NCI-H345 treated with DMSO at 0.1 percent for 48 hours (cell line): Measurements from ENCODE around the gene MUC12.
"Not testable (repeated sequence)": the region's sequence is repeated elsewhere in the genome, so short reads cannot be mapped to it uniquely, and the experiment has no call there.

Experiments used
- DNase-seq: peaks from one replicate; lab custom pipeline; 2025; ENCODE audit not compliant: unreplicated experiment; lab: John Stamatoyannopoulos, UW

Gene MUC12

GRCh38 chr7:101058355-101058754 is 89.0 kb downstream of the MUC12 start:
- DNase-seq, result no peak

GRCh38 chr7:101059620-101059942 is 90.2 kb downstream of the MUC12 start:
- no peak for DNase-seq

DNA sequence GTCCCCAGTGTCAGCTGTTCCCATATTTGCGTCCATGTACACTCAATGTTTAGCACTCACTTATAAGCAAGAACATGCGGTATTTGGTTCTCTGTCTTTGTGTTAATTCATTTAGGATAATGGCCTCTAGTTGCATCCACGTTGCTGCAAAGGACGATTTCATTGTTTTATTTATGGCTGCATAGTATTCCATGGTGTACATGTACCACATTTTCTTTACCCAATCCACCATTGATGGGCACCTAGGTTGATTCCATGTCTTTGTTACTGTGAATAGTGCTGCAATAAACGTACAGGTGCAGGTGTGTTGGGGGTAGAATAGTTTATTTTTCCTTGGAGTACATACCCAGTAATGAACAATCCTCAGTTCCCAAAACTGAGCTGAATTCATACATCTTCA is 91.6 kb downstream of the MUC12 start:
- no peak for DNase-seq

DNA sequence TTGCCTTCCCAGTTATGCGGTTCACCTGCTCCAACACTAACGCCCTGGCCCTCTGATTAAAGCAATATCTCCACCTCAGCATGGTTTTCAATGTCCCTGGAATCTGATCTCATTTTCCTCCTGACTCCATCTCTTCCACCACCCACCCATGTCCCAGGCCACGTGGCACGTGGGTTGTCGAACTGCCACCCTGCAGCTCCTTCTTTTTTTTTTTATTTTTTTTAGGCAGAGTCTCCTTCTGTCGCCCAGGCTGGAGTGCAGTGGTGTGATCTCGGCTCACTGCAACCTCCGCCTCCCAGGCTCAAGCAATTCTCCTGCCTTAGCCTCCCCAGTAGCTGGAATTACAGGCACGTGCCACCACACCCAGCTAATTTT is 94.8 kb downstream of the MUC12 start:
- not testable (repeated sequence) for DNase-seq

- not testable (repeated sequence) for DNase-seq
Observed at GRCh38 chr7:101065162-101065561, 95.8 kb downstream of the MUC12 start.

DNA sequence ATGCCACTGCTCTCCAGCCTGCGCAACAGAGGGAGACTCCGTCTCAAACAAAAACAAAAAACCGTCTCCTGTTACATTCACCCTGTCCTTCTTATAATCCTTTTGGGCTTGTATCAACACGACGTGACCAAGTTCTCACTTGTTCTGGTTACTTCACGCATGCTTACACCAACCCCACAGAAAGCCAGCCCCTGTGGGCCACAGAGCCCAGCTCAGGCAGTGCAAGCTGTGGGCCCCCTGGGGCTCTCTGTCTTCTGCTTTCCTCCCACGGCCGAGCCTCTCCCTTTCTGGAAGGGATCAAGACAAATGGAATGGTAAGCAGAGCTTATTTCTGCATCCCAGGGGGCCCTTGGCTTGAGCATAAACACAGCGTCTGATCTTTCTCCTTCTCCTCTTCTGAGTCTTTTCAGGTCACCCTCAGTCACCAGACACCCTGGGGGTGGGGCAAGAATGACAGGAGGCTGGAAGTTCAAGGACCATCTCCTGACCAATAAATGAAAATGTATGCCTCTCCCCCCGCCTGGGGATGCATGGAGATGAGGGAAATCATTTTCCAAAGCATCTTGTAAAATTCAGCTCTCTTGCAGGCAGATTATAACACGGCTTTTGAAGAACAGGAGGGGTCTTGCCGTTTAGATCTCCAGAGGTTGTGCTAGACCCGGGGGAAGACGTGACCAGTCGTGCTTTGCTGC is 96.9 kb downstream of the MUC12 start:
- no peak for DNase-seq

- no peak for DNase-seq
Observed at GRCh38 chr7:101066833-101067177, 97.4 kb downstream of the MUC12 start.

DNA sequence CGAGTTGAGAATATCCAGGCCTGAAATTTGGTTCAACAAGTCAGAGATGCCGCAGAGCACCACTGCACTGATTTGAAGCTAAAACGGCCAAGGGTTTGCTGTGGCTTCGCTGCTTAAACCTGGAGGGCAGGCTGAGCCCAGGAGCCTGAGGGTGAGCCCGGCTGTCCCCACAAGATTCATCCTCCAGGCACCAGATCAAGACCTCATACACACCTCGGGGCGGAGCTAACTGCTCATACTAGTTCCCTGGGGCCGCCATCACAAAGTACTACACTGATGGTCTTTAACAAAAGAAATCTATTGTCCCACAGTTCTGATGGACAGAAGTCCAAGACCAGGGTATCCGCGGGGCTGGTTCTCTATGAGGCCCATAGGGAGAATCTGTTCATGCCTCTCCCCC is 99.0 kb downstream of the MUC12 start:
- no peak for DNase-seq
